Liver (tissue), 3 donors: ENCODE measurements around the gene SLC27A5.

Experiments used
- CTCF ChIP-seq: fragments of 150-350 bp; IDR thresholded peaks from 2 replicates; pipeline ENCODE4 v1.5.1; 2017; ENCODE audit warnings: improper control_type of control experiment, low read depth, low read length; ENCODE audit not compliant: missing input control
- RAD21 ChIP-seq, 2 donors: IDR thresholded peaks; 2 replicates each; pipeline ENCODE4 v1.6.1; 2016; ENCODE audit warnings: antibody characterized with exemption in 2 of 2, mild to moderate bottlenecking in 2 of 2
- REST ChIP-seq: IDR thresholded peaks from 2 replicates; pipeline ENCODE4 v1.6.1; 2016; ENCODE audit warnings: antibody characterized with exemption, mild to moderate bottlenecking
- TAF1 ChIP-seq: conservative IDR thresholded peaks from 2 replicates; pipeline ENCODE4 v1.6.1; 2016; ENCODE audit warnings: antibody characterized with exemption, mild to moderate bottlenecking
- donor health status: healthy.
- donor health status: healthy.

GRCh38 chr19:58477871-58478270 is 33.9 kb downstream of the SLC27A5 start:
- TF ChIP-seq CTCF (no peak), RAD21 (IDR thresholded peaks at IDR 0.05) (no peak), TAF1 (no peak), REST (no peak)
